Mucosa of descending colon (tissue), 3 donors: ENCODE data around the gene SPATA12. TPM values are rescaled to one million over a fixed set of nuclear protein-coding genes. Genes with fewer than 3 reads are reported as not detected.

Experiments
- ATAC-seq: fragments of 200-7000 bp; cut with Tn5 transposase; one replicate; pipeline ENCODE4 v1.9.1; 2020; ENCODE audit warnings: mild to moderate bottlenecking, moderate library complexity
- DNase-seq, 3 donors: peaks; one replicate each; pipeline ENCODE4 v3.0.0-alpha.2; 2020
- H3K36me3 ChIP-seq: fragments of 200-600 bp; one replicate; pipeline ENCODE4 v1.8.0; 2021; ENCODE audit warnings: low read depth, mild to moderate bottlenecking
- H3K4me1 ChIP-seq: fragments of 200-600 bp; one replicate; pipeline ENCODE4 v1.8.0; 2021; ENCODE audit warnings: low read depth, mild to moderate bottlenecking
- H3K4me3 ChIP-seq: fragments of 200-600 bp; one replicate; pipeline ENCODE4 v1.8.0; 2021; ENCODE audit warnings: mild to moderate bottlenecking
- H3K9me3 ChIP-seq: fragments of 200-600 bp; one replicate; pipeline ENCODE4 v1.8.0; 2021; ENCODE audit warnings: mild to moderate bottlenecking
- intact Hi-C, 2 donors: fragments of 100-400 bp; cut with DNase I in 1 of 2; cut with micrococcal nuclease in 1 of 2; formaldehyde crosslinking; loops; one replicate each; pipeline versions ENCODE4 v1.11.0 to v1.11.1; 2022; cut with DNase I, micrococcal nuclease
- total RNA-seq, 3 donors: library from RNA; stranded (reverse); fragmentation: NEBNext Ultra II Directional in 2 of 3; extraction: Animal tissue kit (Norgen Biotek cat#: 25700) in 2 of 3; gene quantifications; one replicate each; pipeline versions ENCODE4 v1.2.1 to v1.2.4, GENCODE V29; 2021 to 2023
- TF ChIP-seq, protein P1 (sequence below): fragments of 200-600 bp; IDR thresholded peaks from one replicate; pipeline ENCODE4 v1.8.0; 2022; ENCODE audit warnings: antibody characterized with exemption, mild to moderate bottlenecking
- donor health status: DM: no; HTN: no; CAD: no; lungs with moderate emphysema.
- donor health status: DM: no; HTN: no; CAD: no.
- donor health status: DM: no; HTN: yes; CAD: no.

SPATA12 gene
- total RNA-seq, 3 donors from 2014 or later, result 0.14 TPM; not detected in 2

DNA sequence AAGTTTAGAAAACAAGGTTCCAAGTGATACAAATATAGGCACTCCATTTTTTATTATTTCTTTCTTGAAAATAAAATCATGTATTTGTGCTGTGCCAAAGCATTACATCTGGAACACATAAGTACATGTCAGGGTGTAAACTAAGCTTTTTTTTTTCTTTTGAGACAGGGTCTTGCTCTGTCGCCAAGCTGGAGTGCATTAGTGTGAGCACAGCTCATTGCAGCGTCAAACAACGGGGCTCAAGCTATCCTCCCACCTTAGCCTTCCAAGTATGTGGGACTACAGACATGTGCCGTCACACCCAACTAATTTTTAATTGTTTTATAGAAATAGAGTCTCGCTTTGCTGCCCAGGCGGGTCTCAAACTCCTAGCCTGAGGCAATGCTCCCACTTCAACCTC lies 9.0 kb downstream of the SPATA12 start:
- DNase-seq (no peak), ATAC-seq (no peak)
- Histone ChIP-seq H3K4me3 (no peak overlapping the region), H3K36me3 (no peaks in the 10 kb centered on the region), H3K4me1 (peaks cover 2% of the 10 kb centered on the region), H3K9me3 (no peaks in the 10 kb centered on the region)
- TF ChIP-seq, protein P1, sequence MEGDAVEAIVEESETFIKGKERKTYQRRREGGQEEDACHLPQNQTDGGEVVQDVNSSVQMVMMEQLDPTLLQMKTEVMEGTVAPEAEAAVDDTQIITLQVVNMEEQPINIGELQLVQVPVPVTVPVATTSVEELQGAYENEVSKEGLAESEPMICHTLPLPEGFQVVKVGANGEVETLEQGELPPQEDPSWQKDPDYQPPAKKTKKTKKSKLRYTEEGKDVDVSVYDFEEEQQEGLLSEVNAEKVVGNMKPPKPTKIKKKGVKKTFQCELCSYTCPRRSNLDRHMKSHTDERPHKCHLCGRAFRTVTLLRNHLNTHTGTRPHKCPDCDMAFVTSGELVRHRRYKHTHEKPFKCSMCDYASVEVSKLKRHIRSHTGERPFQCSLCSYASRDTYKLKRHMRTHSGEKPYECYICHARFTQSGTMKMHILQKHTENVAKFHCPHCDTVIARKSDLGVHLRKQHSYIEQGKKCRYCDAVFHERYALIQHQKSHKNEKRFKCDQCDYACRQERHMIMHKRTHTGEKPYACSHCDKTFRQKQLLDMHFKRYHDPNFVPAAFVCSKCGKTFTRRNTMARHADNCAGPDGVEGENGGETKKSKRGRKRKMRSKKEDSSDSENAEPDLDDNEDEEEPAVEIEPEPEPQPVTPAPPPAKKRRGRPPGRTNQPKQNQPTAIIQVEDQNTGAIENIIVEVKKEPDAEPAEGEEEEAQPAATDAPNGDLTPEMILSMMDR, result no peak
- intact Hi-C loops, result no loop called here

DNA sequence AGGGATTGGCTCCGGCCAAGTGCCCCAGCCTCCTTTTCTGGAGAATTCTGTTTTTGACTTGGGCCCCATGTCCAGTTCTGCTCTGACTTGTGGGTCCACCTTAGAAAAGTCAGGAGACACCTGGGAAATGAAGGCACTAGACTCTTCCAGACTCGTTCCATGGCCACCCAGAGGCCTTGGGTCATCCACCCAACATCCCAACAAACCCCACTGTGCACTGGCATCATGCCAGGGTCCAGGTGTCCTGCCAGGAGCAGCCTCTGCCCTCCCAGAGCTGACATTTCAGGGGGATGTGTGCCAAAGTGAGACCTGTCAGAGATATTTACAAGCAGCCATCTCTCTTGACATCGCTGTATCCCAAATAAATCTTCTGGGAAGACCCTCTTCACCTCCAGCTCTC lies 13.2 kb downstream of the SPATA12 start:
- ATAC-seq, result no peak
- no peak overlapping the region for H3K4me3 ChIP-seq
- intact Hi-C loops, result no loop called here

DNA sequence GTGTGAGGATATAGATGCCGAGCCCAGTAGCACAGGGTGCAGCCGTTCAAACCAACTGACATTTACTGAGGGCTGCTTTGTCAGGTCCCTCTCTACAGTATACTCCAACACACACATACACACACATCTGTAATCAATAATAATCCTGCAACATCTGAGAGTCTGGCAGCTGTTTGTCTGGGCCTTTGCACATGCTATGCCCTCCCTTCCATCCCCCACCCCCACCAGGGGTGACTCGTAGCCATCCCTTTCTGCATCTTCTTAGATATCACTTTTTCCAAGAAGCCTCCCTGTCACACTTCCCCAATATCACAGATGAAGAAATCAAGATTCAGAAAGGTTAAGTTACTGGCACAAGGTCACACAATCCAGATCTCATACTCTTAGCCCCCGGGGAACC lies 13.7 kb downstream of the SPATA12 start:
- H3K36me3 ChIP-seq, result no peaks in the 10 kb centered on the region

More for the DNA sequence above, 13.2 kb downstream of the SPATA12 start:
- Histone ChIP-seq H3K9me3 (no peaks in the 10 kb centered on the region), H3K4me1 (peaks cover under 1% of the 10 kb centered on the region), H3K36me3 (no peaks in the 10 kb centered on the region)
- TF ChIP-seq, protein P1, result no peak
- DNase-seq, result no peak

DNA sequence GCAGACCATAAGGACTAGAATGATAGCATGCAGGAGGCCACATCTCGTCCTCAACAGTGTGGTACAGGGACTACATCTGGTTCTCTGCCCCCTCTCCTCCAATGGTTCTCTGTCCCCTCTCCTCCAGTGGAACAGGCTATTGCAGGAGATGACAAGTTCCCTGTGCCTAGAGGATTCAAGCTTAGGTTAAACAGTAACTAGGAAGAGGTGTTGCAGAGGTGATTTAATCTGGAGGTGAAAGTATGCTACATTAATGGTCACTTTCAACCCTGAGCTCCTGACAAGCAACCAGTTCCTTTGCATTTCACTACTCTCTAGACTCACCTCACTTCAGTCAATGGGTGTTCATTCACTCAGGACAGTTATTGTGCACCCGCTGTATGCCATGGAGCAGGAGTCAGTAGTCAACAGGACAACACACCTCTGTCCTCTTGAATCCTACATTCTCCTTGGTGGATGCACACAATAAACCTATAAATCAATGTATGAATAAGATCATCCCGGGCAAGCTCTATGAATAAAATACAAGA lies 16.0 kb downstream of the SPATA12 start:
- H3K36me3 ChIP-seq, result no peaks in the 10 kb centered on the region
- H3K4me3 ChIP-seq, result no peak overlapping the region
- TF ChIP-seq, protein P1, result no peak
- H3K9me3 ChIP-seq, result no peaks in the 10 kb centered on the region
- no peak for ATAC-seq
- DNase-seq, result no peak
- intact Hi-C loops, result loop anchor here in 1 of 2 donors (5.0 kb wide), 1 partner anchor 69 kb away; no protein-coding TSS in a partner anchor
- peaks cover 4% of the 10 kb centered on the region for H3K4me1 ChIP-seq

More for the DNA sequence above, 13.7 kb downstream of the SPATA12 start:
- ATAC-seq (no peak), DNase-seq (no peak)
- no peaks in the 10 kb centered on the region for H3K4me1 ChIP-seq
- no peak overlapping the region for H3K4me3 ChIP-seq
- TF ChIP-seq, protein P1, result no peak
- intact Hi-C loops, result no loop called here
- no peaks in the 10 kb centered on the region for H3K9me3 ChIP-seq

DNA sequence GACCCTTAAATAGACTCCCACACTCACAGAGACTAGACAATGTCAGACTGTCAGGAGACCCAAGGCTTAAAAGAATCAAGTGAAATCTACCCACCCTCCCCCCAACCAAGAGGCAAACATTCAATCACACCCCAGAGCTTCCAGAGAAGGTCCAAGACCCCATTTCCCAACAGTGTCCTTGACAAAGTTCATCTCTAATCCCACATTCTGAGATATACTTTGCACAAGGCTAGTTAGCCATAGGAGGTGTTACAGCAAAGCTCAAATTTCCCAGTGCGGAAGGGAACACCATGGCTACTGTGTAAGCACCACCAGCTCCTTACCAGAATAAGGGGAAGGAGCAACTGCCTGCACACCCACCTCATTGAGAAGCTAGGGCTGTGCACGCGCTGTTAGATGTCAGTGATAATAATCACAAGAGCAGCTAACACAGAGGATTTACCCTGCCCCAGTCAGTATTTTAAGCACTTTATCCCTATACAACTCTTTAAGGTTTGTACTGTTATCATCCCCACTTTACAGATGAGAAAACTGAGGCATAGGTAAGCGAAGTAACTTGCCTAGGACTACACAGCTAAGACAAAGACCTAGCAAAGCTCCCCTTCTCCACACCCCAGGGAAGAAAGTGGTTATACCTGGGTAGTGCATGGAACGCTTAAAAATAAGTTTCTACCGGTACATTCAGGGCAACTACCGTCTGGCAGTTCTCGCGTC lies 17.3 kb downstream of the SPATA12 start:
- H3K4me1 ChIP-seq, result peaks cover 4% of the 10 kb centered on the region
- intact Hi-C loops, result loop anchor here in 1 of 2 donors (5.0 kb wide), 1 partner anchor 70 kb away; no protein-coding TSS in a partner anchor
- DNase-seq (no peak), ATAC-seq (no peak)
- no peak overlapping the region for H3K4me3 ChIP-seq
- TF ChIP-seq, protein P1, result no peak
- H3K9me3 ChIP-seq, result no peaks in the 10 kb centered on the region
- no peaks in the 10 kb centered on the region for H3K36me3 ChIP-seq
